AG09309 (cell line): ENCODE measurements around the gene PITPNM3.
"Not testable (repeated sequence)": the region's sequence is repeated elsewhere in the genome, so short reads cannot be mapped to it uniquely, and the experiment has no call there.

Source experiments
- DNase-seq: peaks from one replicate; pipeline ENCODE4 v3.0.0-alpha.2; 2010; ENCODE audit warnings: low read depth
- H3K4me3 ChIP-seq: 2 replicates; pipeline ENCODE4 v1.5.1; 2011; ENCODE audit warnings: mild to moderate bottlenecking, low read depth, low read length, moderate library complexity; ENCODE audit not compliant: control insufficient read depth
- TF ChIP-seq, protein P1 (sequence below): IDR thresholded peaks from 2 replicates; pipeline ENCODE4 v1.5.1; 2011; ENCODE audit warnings: mild to moderate bottlenecking, low read depth, low read length, inconsistent platforms; ENCODE audit not compliant: insufficient read depth, control insufficient read depth; ENCODE audit errors: missing control alignments

PITPNM3 gene

DNA sequence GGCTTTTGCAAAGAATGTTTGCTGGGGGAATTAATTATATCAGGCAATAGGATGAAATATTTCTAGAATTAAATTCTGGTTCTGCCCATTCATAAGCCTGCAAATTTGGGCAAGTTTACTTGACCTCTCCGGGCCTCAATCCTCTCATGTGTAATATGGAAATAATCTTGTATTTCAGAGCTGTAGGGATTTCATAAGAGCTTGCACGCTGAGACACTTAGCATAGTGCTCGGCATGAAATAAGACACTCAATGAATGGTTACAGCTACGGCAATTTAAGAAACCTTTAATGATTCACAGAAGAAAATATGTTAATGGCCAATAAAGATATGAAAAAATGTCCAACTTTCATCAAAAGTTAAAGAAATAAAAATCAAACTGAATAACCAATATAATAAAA lies 40.6 kb upstream of the PITPNM3 start:
- no peak overlapping the region for H3K4me3 ChIP-seq
- DNase-seq, result no peak
- TF ChIP-seq, protein P1, sequence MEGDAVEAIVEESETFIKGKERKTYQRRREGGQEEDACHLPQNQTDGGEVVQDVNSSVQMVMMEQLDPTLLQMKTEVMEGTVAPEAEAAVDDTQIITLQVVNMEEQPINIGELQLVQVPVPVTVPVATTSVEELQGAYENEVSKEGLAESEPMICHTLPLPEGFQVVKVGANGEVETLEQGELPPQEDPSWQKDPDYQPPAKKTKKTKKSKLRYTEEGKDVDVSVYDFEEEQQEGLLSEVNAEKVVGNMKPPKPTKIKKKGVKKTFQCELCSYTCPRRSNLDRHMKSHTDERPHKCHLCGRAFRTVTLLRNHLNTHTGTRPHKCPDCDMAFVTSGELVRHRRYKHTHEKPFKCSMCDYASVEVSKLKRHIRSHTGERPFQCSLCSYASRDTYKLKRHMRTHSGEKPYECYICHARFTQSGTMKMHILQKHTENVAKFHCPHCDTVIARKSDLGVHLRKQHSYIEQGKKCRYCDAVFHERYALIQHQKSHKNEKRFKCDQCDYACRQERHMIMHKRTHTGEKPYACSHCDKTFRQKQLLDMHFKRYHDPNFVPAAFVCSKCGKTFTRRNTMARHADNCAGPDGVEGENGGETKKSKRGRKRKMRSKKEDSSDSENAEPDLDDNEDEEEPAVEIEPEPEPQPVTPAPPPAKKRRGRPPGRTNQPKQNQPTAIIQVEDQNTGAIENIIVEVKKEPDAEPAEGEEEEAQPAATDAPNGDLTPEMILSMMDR, result no peak

- TF ChIP-seq, protein P1, result no peak
- no peak overlapping the region for H3K4me3 ChIP-seq
- no peak for DNase-seq
Observed at GRCh38 chr17:6596511-6596910, 40.2 kb upstream of the PITPNM3 start.

DNA sequence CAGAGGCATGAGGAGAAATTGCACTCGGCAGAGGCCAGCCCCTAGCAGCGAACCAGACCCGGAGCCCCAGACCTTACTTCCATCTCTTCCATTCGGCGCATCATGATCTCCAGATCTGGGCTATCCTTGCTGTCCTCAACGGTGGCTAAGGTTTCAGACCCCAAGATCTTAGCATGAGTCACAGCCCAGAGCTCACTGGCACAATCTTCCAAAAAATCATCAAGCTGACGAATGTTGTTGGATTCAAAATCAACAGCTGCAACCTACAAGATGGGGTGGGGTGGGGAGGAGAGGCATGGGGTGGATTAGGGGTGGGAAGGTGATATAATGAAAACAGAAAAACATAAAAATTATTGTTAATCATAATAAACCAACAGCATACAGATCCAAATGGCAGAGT lies 39.7 kb upstream of the PITPNM3 start:
- H3K4me3 ChIP-seq, result no peak overlapping the region
- TF ChIP-seq, protein P1, result no peak
- no peak for DNase-seq

- H3K4me3 ChIP-seq, DNase-seq: not testable (repeated sequence)
Observed at GRCh38 chr17:6593371-6593770, 37.0 kb upstream of the PITPNM3 start.

DNA sequence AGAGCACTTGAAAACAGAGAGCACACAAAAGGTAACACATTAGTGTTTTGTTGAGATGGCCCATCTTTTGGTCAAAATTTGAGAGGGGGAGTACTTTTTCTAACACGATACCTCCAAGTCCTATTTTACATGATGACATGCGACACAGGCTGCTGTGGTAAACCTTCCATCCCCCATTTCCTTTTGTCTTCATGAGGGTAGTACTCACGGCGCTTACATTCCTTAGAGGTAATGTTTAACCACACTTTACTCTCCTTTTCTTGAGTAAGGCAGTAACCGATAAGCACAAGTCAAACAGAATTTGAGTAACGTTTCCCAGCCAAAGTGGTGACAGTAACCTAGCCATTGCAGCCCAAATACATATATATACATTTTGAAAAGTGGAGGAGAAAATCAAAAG lies 35.8 kb upstream of the PITPNM3 start:
- TF ChIP-seq, protein P1, result no peak
- DNase-seq, result no peak
- H3K4me3 ChIP-seq, result no peak overlapping the region

- TF ChIP-seq, protein P1, result no peak
- H3K4me3 ChIP-seq, result no peak overlapping the region
- peak; percentile 44 for DNase-seq
Observed at GRCh38 chr17:6591599-6592158, 35.3 kb upstream of the PITPNM3 start.

DNA sequence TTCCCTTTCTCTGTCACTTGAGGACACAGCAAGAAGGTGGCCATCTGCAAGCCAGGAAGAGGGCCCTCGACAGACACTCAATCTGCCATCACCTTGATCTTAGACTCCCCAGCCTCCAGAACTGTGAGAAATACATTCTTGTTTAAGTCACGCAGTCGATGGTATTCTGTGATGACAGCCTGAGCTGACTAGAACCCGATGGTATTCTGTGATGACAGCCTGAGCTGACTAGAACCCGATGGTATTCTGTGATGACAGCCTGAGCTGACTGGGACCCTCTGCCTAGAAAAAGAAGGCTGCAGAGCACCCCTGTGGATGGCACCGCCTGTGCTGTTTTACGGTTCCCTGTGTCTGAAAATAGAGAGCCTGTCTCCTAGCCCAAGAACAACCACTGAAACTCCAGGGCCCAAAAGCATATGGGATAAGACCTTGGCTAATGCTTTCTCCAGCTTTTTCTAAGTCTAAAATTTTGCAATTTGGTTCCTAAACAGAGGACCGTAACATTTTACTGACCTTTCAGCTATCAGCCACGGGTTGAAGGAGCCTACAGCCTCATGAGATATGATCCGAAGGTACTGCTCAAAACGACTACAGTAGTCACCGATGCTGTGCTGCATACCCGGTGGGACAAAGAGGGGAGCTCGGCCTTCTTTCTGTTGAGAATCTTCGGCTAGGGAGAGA lies 33.1 kb upstream of the PITPNM3 start:
- TF ChIP-seq, protein P1, result no peak
- no peak overlapping the region for H3K4me3 ChIP-seq
- no peak for DNase-seq
